22Rv1 (cell line): ENCODE results near the gene ANKDD1B.

Experiments
- H3K27ac ChIP-seq: fragments of 450-650 bp; 2 replicates; pipeline ENCODE4 v1.5.1; 2017
- CTCF ChIP-seq: fragments of 450-650 bp; IDR thresholded peaks from 2 replicates; pipeline ENCODE4 v1.5.1; 2017; ENCODE audit warnings: mild to moderate bottlenecking
- ZFX ChIP-seq: fragments of 450-650 bp; IDR thresholded peaks from 2 replicates; pipeline ENCODE4 v1.6.1; 2017; ENCODE audit warnings: antibody characterized with exemption, borderline replicate concordance

The ANKDD1B gene

GRCh38 chr5:75653521-75653920 is 42.3 kb downstream of the ANKDD1B start:
- TF ChIP-seq CTCF = no peak
- TF ChIP-seq ZFX = no peak
- H3K27ac ChIP-seq = no peak overlapping the region

- TF ChIP-seq ZFX = no peak
- TF ChIP-seq CTCF = no peak
Measured at GRCh38 chr5:75654693-75655295, 43.5 kb downstream of the ANKDD1B start.

GRCh38 chr5:75656311-75657003 is 45.2 kb downstream of the ANKDD1B start:
- no peak overlapping the region for H3K27ac ChIP-seq
- TF ChIP-seq ZFX (no peak), CTCF (no peak)

More at GRCh38 chr5:75654693-75655295, 43.5 kb downstream of the ANKDD1B start:
- H3K27ac ChIP-seq = no peak overlapping the region

GRCh38 chr5:75659791-75660450 is 48.7 kb downstream of the ANKDD1B start:
- no peak overlapping the region for H3K27ac ChIP-seq
- TF ChIP-seq ZFX (no peak), CTCF (no peak)

- TF ChIP-seq ZFX (no peak), CTCF (no peak)
- no peak overlapping the region for H3K27ac ChIP-seq
Measured at GRCh38 chr5:75660678-75661465, 49.6 kb downstream of the ANKDD1B start.

GRCh38 chr5:75662061-75662460 is 50.8 kb downstream of the ANKDD1B start:
- TF ChIP-seq CTCF (no peak), ZFX (no peak)
- no peak overlapping the region for H3K27ac ChIP-seq
